GM19452 (cell line): ENCODE data around the gene TGFBR3.
"Not testable (repeated sequence)": the region's sequence is repeated elsewhere in the genome, so short reads cannot be mapped to it uniquely, and the experiment has no call there.

Experiments
- ATAC-seq: cut with Tn5 transposase; IDR thresholded peaks from one replicate; pipeline ENCODE4 v1.9.1; 2021; ENCODE audit not compliant: unreplicated experiment

Gene TGFBR3

GRCh38 chr1:91884459-91885212 is 1.3 kb downstream of the TGFBR3 start:
- no peak for ATAC-seq

DNA sequence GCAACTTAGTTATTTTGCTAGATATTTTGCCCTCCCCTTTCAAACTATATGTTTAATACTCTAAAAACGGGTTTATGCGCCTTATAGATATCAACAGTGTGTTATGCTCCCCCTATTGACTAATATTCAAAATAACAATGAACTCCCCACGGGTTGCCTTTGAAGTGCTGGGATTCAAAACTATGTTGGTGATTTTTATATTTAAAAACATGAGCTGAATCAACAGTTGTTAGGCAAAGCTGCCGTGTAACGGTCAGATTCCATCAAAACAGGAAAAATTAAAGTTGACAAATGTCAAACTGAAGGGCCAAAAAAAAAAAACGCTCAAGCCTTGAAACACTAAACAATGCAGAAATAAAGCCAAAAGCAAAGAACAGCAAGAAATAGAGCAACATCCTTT is 2.5 kb downstream of the TGFBR3 start:
- no peak for ATAC-seq

GRCh38 chr1:91881280-91881679 is 4.7 kb downstream of the TGFBR3 start:
- no peak for ATAC-seq

- no peak for ATAC-seq
Measured at GRCh38 chr1:91879733-91880132, 6.2 kb downstream of the TGFBR3 start.

GRCh38 chr1:91877574-91878208 is 8.3 kb downstream of the TGFBR3 start:
- no peak for ATAC-seq

DNA sequence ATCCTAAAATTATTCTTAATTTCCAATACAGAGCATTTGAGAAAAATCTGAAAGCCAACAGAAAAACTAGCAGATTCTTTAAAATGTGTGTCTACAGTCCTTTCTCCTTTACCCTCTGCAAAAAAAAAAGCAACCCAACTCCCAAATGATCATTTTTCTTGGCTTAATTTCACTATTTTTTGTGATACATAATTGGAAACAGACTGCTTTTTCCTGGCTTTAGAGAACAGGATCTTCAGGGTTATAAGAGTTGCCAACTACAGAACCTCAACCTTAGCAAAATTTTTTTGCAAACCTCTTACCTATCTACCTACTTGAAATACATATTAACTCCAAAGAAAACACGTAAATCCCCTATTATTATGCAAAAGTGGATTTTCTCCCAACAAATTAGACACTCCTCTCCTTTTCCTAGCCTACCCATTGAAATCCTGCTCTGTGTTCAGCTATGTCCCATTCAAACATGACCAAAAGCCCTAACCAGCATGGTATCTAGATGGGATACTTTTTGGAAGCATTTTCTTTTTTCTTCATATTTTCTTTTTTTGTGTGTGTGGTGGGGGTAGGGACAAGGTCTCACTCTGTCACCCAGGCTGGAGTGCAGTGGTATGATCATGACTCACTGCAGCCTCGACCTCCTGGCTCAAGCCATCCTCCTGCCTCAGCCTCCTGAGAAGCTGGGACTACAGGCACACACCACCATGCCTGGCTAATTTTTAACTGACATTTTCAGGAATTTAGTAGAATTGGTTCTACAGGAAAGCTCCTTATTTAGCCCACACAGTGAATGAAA is 9.0 kb downstream of the TGFBR3 start:
- ATAC-seq, result no peak

DNA sequence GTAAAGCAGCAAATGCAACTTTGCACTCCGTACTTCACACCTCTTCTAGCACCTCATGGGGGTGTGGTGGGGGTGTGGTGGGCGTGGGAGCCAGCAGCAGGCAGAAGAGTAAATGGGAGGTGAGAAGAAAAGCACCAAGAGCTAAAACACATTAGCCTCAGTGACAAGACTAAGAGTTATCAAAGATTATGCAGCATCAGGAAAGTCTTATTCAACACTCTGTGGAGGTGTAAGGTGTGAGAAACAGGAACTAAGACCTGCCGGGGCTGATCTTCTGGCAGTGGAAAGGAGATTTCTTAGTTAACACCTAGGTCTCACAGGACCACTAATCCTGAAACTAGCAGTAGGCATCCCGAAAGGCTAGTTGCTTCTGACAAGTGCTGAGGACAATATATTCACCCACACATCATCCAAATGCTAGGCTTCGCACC is 9.9 kb downstream of the TGFBR3 start:
- peak; percentile 90 for ATAC-seq

GRCh38 chr1:91874167-91874566 is 11.8 kb downstream of the TGFBR3 start:
- ATAC-seq, result no peak

DNA sequence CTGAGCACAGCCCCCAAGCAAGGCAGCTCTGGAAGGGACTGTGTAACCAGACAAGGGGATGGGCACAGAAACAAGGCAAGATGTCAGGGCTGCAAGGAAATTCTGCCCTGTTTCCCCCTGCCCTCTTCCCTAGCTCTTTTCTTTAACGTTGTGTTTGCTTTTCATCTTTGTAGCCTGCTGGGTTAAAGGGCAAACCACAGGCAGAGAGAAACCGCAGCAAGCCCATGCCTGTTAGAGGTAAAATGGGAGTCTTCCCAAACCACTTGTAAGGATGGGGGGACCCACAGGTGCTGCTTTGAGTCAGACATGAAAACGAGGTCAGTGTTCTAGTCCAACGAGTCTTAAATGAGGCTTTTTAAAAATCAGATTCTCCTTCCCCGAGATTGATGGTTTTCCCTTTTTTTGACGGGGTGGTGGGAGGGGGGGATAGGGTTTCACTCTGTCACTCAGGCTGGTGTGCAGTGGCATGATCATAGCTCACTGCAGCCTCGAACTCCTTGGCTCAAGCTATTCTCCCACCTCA is 13.3 kb downstream of the TGFBR3 start:
- no peak for ATAC-seq

DNA sequence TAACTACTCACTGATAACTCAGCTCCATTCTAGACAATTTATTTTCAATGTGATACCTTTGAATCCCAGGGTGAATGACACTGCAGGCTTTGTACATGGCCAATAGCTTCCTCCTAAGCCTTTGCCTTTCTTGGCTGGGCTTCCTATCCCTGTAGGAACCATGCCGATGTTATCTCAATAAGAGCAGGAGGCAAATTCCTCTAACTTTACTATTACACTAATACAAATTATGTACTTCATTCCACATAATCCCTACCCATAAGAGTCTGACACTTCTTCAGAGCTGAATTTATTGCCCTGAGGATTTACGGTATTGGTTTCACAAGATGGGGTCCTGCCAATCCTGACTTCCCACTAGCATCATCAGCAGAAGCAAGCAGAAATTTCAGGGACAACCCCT is 14.0 kb downstream of the TGFBR3 start:
- no peak for ATAC-seq

GRCh38 chr1:91870322-91870721 is 15.6 kb downstream of the TGFBR3 start:
- no peak for ATAC-seq

- no peak for ATAC-seq
Measured at GRCh38 chr1:91866425-91866824, 19.5 kb downstream of the TGFBR3 start.

GRCh38 chr1:91864017-91864700 is 21.8 kb downstream of the TGFBR3 start:
- no peak for ATAC-seq

DNA sequence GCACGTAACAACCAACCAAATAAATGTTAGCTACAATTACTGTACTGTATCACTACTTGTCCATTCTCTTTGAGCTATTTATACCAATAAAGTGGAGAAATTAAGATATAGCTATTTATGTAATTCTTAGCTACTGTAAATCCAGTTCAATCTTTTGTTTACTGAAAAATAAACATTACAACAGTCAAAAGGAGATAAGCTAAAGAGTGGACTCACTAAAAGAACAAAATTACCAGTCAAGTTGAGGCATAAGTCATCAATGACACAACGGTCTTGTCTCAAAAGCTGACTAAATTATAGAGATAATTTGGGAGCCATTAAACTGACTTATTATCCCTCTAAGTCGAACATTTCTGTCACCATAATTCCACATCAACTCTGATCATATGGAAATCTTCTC is 22.5 kb downstream of the TGFBR3 start:
- ATAC-seq, result no peak

- ATAC-seq, result no peak
Measured at GRCh38 chr1:91862120-91862519, 23.8 kb downstream of the TGFBR3 start.

DNA sequence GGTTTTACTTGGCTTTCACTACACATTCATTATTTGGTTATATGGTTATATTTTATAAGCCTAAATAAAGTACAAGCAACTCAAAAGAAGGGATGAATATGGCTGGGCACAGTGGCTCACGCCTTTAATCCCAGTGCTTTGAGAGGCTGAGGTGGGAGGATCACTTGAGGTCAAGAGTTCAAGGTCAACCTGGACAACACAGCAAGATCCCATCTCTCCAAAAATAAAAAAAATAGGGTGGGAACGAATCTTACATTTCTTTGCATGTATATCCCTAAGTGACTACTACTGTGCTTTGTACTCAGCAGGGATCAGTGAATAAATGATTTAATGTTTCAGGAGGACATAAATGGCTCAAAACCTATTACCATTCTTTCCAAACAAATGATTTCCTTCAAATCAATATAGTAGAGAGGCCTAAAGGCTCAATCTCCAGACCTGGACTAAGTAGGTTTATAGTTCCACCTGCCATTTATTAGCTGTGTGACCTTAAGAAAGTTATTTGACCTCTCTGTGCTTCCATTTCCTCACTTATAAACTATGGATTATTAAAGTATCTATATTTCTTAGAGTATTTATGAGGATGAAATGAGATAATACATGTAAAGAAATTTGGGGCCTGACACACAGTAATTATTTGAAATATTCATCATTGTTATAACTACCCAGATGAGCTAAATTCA is 28.3 kb downstream of the TGFBR3 start:
- no peak for ATAC-seq

GRCh38 chr1:91856996-91857395 is 29.0 kb downstream of the TGFBR3 start:
- ATAC-seq, result no peak

DNA sequence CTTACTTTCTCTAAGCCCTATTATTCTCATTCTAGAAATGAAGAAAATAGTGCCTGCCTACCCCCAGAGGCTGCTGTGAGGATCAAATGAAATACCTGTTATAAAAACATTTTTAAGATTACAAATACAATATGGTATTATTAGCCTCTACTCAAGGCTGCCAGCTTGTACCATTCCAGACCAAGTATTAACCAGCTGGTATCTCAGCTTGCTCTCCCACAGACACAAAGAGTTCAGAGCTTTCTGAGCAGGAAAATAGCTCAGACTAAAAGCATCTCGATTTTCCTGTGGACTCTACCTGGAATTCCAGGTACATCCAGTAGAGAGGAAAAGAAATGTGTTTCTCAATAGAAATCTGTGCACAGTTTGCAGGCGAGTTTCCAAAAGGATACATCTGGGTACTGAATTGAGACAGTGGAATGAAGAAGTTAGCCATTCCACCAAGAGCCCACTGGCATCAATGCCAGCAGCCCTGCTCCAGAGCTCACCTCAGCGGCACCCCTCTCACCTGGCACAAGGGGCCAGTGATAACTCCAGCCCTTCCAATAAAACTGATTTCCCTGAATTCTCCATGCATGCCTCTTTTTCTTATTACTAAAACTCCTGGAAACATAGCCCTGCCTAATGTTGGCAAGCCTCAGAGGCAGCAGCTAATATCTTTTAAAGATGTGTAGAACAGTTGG is 31.0 kb downstream of the TGFBR3 start:
- ATAC-seq, result no peak

GRCh38 chr1:91853397-91853796 is 32.6 kb downstream of the TGFBR3 start:
- ATAC-seq, result no peak

DNA sequence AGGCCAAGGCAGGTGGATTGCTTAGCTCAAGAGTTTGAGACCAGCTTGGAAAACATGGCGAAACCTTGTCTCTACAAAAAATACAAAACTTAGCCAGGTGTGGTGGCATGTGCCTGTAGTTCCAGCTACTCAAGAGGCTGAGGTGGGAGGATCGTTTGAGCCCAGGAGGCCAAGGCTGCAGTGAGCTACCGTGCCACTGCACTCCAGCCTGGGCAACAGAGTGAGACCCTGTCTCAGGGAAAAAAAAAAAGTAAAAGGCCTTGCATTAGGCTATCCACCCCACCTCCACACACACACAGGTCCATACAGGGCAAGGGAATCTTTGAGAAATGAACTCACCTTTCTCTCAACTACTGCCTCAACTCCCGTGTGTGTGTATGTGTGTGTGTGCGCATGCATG is 33.9 kb downstream of the TGFBR3 start:
- ATAC-seq, result not testable (repeated sequence)
